Activated naive CD4-positive, alpha-beta T cell treated with anti-CD3 and anti-CD28 coated beads, Interleukin-2, amount 10 ng/mL, durations not matched to agents 5 hours and 36 hours (primary cell): ENCODE measurements around the gene SLC9C1. TPM values are rescaled to one million over a fixed set of nuclear protein-coding genes. Genes with fewer than 3 reads are reported as not detected.

ENCODE experiments used
- microRNA-seq: library from miRNA; unstranded; fragments of <30 nt; microRNA quantifications from one replicate; pipeline ENCODE4 v1.2.0, GENCODE V29; 2022; ENCODE audit warnings: borderline microRNAs expressed, borderline replicate concordance
- total RNA-seq, 2 experiments: library from RNA; stranded (reverse); gene quantifications; one replicate each; pipeline ENCODE4 v1.2.3, GENCODE V29; 2021

Gene SLC9C1
- total RNA-seq: not detected

DNA sequence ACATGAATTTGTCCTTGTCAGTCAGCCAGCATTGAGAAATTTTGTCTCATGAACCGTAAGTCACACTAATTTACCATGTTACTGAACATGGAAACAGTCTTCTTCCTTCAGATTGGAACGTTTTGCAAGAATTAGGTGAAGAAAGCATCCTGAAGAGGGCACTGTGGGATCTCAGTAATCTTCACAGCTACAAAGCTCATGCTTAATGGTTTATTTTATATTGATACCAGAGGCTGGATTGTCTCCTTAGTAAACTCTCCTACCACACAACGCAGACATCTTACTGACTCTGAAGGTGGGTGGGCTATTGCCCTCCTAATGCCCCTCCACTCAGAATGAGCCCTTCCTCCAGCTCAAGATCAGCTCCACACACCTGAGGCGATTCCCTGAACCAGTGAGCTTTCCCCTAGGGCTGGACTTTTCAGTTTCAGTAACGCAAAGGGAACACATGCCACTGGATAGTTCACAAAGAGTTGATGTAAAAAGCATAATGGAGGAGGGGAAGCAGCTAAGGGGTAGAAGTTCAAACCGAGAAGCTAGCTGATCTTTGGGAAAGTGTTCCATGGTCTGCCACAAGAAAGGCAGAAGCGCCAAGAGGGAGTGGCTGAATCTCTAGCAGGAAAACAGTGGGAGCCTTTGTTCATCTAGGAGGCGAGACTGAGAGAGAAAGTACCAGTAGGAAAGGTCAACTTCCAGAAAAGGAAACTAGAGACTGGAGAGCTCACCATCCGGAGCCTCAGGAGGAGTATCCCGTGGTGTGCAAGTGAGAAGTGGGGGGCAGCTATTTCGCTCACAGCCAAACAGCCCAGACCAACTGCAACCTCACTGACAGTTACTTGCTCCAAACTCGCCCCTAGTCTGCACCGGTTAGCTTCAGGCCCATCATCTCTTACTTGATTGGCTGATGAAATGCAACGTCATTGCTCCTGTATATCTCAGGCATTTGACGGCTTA is at the start of gene SLC9C1:
Gene SLC9C1, minus strand, starts transcription at position 849 of the 954 bp plus-strand sequence. CDS start 7,425 bp downstream, outside the sequence.

DNA sequence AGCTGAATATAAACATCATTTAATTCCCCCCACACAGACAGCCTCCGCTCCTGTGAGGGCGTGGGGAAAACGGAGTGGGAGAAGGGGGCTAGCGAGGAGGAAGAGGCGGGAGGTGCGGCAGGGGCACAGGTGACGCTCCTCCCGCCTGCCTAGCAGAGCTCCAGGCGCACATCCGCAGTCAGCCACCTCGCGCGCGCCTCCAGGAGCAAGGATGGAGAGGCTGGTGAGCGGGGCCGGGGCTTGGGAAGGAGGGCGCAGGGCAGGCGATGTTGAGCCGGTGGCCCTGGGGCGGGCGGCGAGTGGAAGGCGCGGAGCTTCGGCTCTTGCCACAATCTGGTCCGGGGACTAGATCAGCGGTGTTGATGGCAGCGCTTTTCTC is 39.0 kb upstream of the SLC9C1 start, which contains the start of gene CD200:
Gene CD200, plus strand, starts transcription at position 155 of the 379 bp plus-strand sequence. Its CDS starts 57 bp downstream, at position 212.

DNA sequence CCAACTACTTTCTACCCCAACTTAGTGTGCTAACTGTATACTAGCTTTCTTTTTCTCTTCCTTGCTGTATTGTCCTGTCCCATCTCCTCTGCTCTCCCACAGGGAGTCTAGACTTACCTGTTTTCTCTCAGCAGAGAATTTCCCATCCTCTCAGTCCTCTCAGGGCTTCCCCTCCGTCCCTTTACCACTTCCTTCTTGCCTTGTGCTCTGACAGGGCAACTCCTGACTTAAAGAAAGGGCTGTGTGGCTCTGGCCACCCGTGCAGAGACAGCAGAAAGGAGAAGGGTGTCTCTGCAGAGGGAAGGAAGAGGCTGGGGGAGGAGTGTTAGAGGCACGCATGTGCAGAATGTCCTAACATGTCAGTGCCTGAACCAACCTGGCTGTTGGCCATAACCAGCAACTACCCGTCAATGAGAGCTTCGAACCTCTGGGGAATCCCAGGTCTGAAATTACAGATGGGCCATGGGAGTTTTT is 161.0 kb downstream of the SLC9C1 start, which contains the start of gene GCSAM:
Gene GCSAM, minus strand, starts transcription at position 274 of the 474 bp plus-strand sequence. Its CDS starts 128 bp downstream, at position 146.

Small RNA genes lying within 50 kb of the gene (microRNA-seq; reads per million reads assigned to microRNA genes)
- not detected for gene MIR567

Other genes starting within 250 kb of the SLC9C1 start
- 1 to 10 TPM; 2.7 to 2.9 TPM for gene C3orf52, start 207.8 kb downstream of the SLC9C1 start, total RNA-seq
- 10 to 100 TPM; 24.5 to 27.3 TPM for gene GCSAM, start 161.0 kb downstream of the SLC9C1 start, total RNA-seq
- gene CD200, start 38.9 kb upstream of the SLC9C1 start, total RNA-seq: 1 to 10 TPM; 8.6 to 9.4 TPM
- gene BTLA, start 205.3 kb upstream of the SLC9C1 start, total RNA-seq: 10 to 100 TPM; 72.1 to 74.4 TPM